Measurements from ENCODE around the gene NCCRP1. TPM values are rescaled to one million over a fixed set of nuclear protein-coding genes. Genes with fewer than 3 reads are reported as not detected.
A peak's percentile ranks its signal among the peaks of the same experiment; 100 is the strongest.

Gene NCCRP1
- total RNA-seq, 4 donors from 2014 or later = 0.17 to 0.42 (median 0.39) TPM; not detected in 1

- no peak for TF ChIP-seq EP300 (IDR thresholded peaks at IDR 0.05)
- TF ChIP-seq CTCF (IDR thresholded peaks at IDR 0.05) = no peak
- TF ChIP-seq POLR2A (IDR thresholded peaks at IDR 0.05; ENCODE audit: low read depth) = no peak
- TF ChIP-seq POLR2AphosphoS5 (IDR thresholded peaks at IDR 0.05) = no peak
- no peak overlapping the region for H3K27ac ChIP-seq (replicated peaks in 1 of 4)
- intact Hi-C loops (cut with DNase I) = no loop called here
- no peaks in the 10 kb centered on the region for H3K36me3 ChIP-seq
- H3K4me3 ChIP-seq = no peak overlapping the region
- H3K27me3 ChIP-seq = no peaks in the 10 kb centered on the region
- no peaks in the 10 kb centered on the region for H3K9me3 ChIP-seq
- WGBS = 87% methylated on average over 15 of the region's 15 CpGs
- DNase-seq (ENCODE audit: extremely low spot score) = no peak
- peaks cover 39 to 84% (median 77%) of the 10 kb centered on the region in 4 donors for H3K4me1 ChIP-seq
Observed at GRCh38 chr19:39157997-39158389, 38.8 kb upstream of the NCCRP1 start.

- DNase-seq (ENCODE audit: extremely low spot score) = no peak
- Histone ChIP-seq H3K4me1 (peaks cover 39 to 87% (median 78%) of the 10 kb centered on the region in 4 donors), H3K36me3 (no peaks in the 10 kb centered on the region), H3K9me3 (no peaks in the 10 kb centered on the region), H3K4me3 (no peak overlapping the region), H3K27ac (replicated peaks in 1 of 4) (no peak overlapping the region), H3K27me3 (no peaks in the 10 kb centered on the region)
- TF ChIP-seq CTCF (IDR thresholded peaks at IDR 0.05) (no peak), POLR2A (IDR thresholded peaks at IDR 0.05; ENCODE audit: low read depth) (no peak), EP300 (IDR thresholded peaks at IDR 0.05) (no peak), POLR2AphosphoS5 (IDR thresholded peaks at IDR 0.05) (no peak)
- 79% methylated on average over 9 of the region's 12 CpGs for WGBS
- intact Hi-C loops (cut with DNase I) = no loop called here
Observed at GRCh38 chr19:39158646-39159260, 38.0 kb upstream of the NCCRP1 start.

- H3K27ac ChIP-seq (replicated peaks in 1 of 4) = peak overlapping the region; percentile 18 to 71 (median 67)
- peaks cover 34 to 79% (median 66%) of the 10 kb centered on the region in 4 donors for H3K4me1 ChIP-seq
Observed at GRCh38 chr19:39160523-39160861, 36.3 kb upstream of the NCCRP1 start.

GRCh38 chr19:39160889-39161672 is 35.7 kb upstream of the NCCRP1 start:
- TF ChIP-seq POLR2A (IDR thresholded peaks at IDR 0.05; ENCODE audit: low read depth) (no peak), POLR2AphosphoS5 (IDR thresholded peaks at IDR 0.05) (peak in 1 of 2 donors; percentile 15), CTCF (IDR thresholded peaks at IDR 0.05) (no peak)
- no peaks in the 10 kb centered on the region for H3K9me3 ChIP-seq
- no peaks in the 10 kb centered on the region for H3K27me3 ChIP-seq
- H3K36me3 ChIP-seq = no peaks in the 10 kb centered on the region
- intact Hi-C loops (cut with DNase I) = no loop called here
- H3K27ac ChIP-seq (replicated peaks in 1 of 4) = peak overlapping the region; percentile 18 to 71 (median 67)
- no peak for DNase-seq (ENCODE audit: extremely low spot score)
- WGBS = 79% methylated on average over 15 of the region's 21 CpGs
- H3K4me1 ChIP-seq = peaks cover 32 to 79% (median 66%) of the 10 kb centered on the region in 4 donors
- H3K4me3 ChIP-seq = no peak overlapping the region

More at GRCh38 chr19:39160523-39160861, 36.3 kb upstream of the NCCRP1 start:
- H3K27me3 ChIP-seq = no peaks in the 10 kb centered on the region
- no peak overlapping the region for H3K4me3 ChIP-seq
- DNase-seq (ENCODE audit: extremely low spot score) = no peak
- H3K36me3 ChIP-seq = no peaks in the 10 kb centered on the region
- WGBS = 13% methylated on average over 8 of the region's 8 CpGs
- no peak for TF ChIP-seq POLR2A (IDR thresholded peaks at IDR 0.05; ENCODE audit: low read depth)
- no peak for TF ChIP-seq CTCF (IDR thresholded peaks at IDR 0.05)
- peak in 1 of 2 donors; percentile 30 for TF ChIP-seq POLR2AphosphoS5 (IDR thresholded peaks at IDR 0.05)
- intact Hi-C loops (cut with DNase I) = no loop called here
- H3K9me3 ChIP-seq = no peaks in the 10 kb centered on the region

Measured in esophagus muscularis mucosa (tissue), 4 donors.